ENCODE data around the gene TNIP3.

TNIP3 gene

GRCh38 chr4:121138039-121138825, 25.9 kb downstream of the TNIP3 start:
- DNase-seq, result no peak

- no peak for DNase-seq
Observed at GRCh38 chr4:121130326-121130660, 33.8 kb downstream of the TNIP3 start.

- no peak for DNase-seq
Observed at GRCh38 chr4:121129606-121130325, 34.4 kb downstream of the TNIP3 start.

GRCh38 chr4:121127100-121127499, 37.0 kb downstream of the TNIP3 start:
- no peak for DNase-seq

- no peak for DNase-seq
Observed at GRCh38 chr4:121126449-121127006, 37.6 kb downstream of the TNIP3 start.

- no peak for DNase-seq
Observed at GRCh38 chr4:121125498-121125885, 38.6 kb downstream of the TNIP3 start.

GRCh38 chr4:121122661-121123060, 41.5 kb downstream of the TNIP3 start:
- no peak for DNase-seq

GRCh38 chr4:121119715-121120114, 44.4 kb downstream of the TNIP3 start:
- DNase-seq, result no peak

- no peak for DNase-seq
Observed at GRCh38 chr4:121118344-121118743, 45.8 kb downstream of the TNIP3 start.

- DNase-seq, result no peak
Observed at GRCh38 chr4:121114756-121115155, 49.4 kb downstream of the TNIP3 start.

- no peak for DNase-seq
Observed at GRCh38 chr4:121112530-121112929, 51.6 kb downstream of the TNIP3 start.

GRCh38 chr4:121108557-121108956, 55.6 kb downstream of the TNIP3 start:
- DNase-seq, result peak; percentile 12

GRCh38 chr4:121107507-121107906, 56.6 kb downstream of the TNIP3 start:
- DNase-seq, result no peak

GRCh38 chr4:121100093-121100775, 63.9 kb downstream of the TNIP3 start:
- DNase-seq, result no peak

- DNase-seq, result no peak
Observed at GRCh38 chr4:121098266-121098665, 65.9 kb downstream of the TNIP3 start.

GRCh38 chr4:121096629-121097028, 67.5 kb downstream of the TNIP3 start:
- DNase-seq, result no peak

GRCh38 chr4:121096191-121096590, 67.9 kb downstream of the TNIP3 start:
- DNase-seq, result no peak

- no peak for DNase-seq
Observed at GRCh38 chr4:121094297-121094966, 69.7 kb downstream of the TNIP3 start.

GRCh38 chr4:121093261-121093660, 70.9 kb downstream of the TNIP3 start:
- DNase-seq, result no peak

- DNase-seq, result no peak
Observed at GRCh38 chr4:121091941-121092340, 72.2 kb downstream of the TNIP3 start.

GRCh38 chr4:121088867-121089266, 75.3 kb downstream of the TNIP3 start:
- no peak for DNase-seq
